IgD-negative memory B cell (primary cell): ENCODE data around the gene LRRC32. TPM values are rescaled to one million over a fixed set of nuclear protein-coding genes. Genes with fewer than 3 reads are reported as not detected.

Experiments
- H3K27ac Mint-ChIP-seq, 3 donors: one replicate each; pipeline ENCODE4 v1.8.0; 2020 to 2022; ENCODE audit warnings: mild to moderate bottlenecking in 3 of 3, mixed read lengths in 3 of 3, moderate library complexity in 1 of 3
- H3K27me3 Mint-ChIP-seq: one replicate; pipeline ENCODE4 v1.8.0; 2021; ENCODE audit warnings: mixed read lengths
- H3K36me3 Mint-ChIP-seq: one replicate; pipeline ENCODE4 v1.8.0; 2020; ENCODE audit warnings: mild to moderate bottlenecking, mixed read lengths
- H3K4me1 Mint-ChIP-seq, 3 donors: one replicate each; pipeline ENCODE4 v1.8.0; 2020 to 2022; ENCODE audit warnings: mixed read lengths in 3 of 3, mild to moderate bottlenecking in 1 of 3
- H3K4me3 Mint-ChIP-seq, 4 donors: one replicate each; pipeline ENCODE4 v1.8.0; 2020 to 2022; ENCODE audit warnings: mild to moderate bottlenecking in 4 of 4, mixed read lengths in 4 of 4, moderate library complexity in 3 of 4
- H3K9me3 Mint-ChIP-seq, 3 donors: one replicate each; pipeline ENCODE4 v1.8.0; 2020 to 2021; ENCODE audit warnings: mixed read lengths in 3 of 3, mild to moderate bottlenecking in 1 of 3
- polyA plus RNA-seq: library from polyadenylated mRNA; unstranded; fragments of 300-500 nt; fragmentation: Illumina TruSeq; gene quantifications from one replicate; pipeline ENCODE4 v1.2.3, GENCODE V29; 2021

Gene LRRC32
- polyA plus RNA-seq, 1 donor from 2014 or later = not detected

- Mint-ChIP-seq H3K36me3 (no peaks in the 10 kb centered on the region), H3K9me3 (no peaks in the 10 kb centered on the region), H3K27ac (no peak overlapping the region), H3K4me3 (no peak overlapping the region), H3K4me1 (peaks cover 29 to 46% (median 43%) of the 10 kb centered on the region in 3 donors), H3K27me3 (peaks cover 63% of the 10 kb centered on the region)
These were observed 4.1 kb downstream of the LRRC32 start for GRCh38 chr11:76666408-76666807.

GRCh38 chr11:76665921-76666351, 4.6 kb downstream of the LRRC32 start:
- peak overlapping the region in 2 of 4 donors; percentile 53 to 66 for H3K4me3 Mint-ChIP-seq
- no peak overlapping the region for H3K27ac Mint-ChIP-seq
- H3K27me3 Mint-ChIP-seq = peaks cover 59% of the 10 kb centered on the region
- H3K9me3 Mint-ChIP-seq = no peaks in the 10 kb centered on the region
- H3K4me1 Mint-ChIP-seq = peaks cover 26 to 43% (median 40%) of the 10 kb centered on the region in 3 donors
- H3K36me3 Mint-ChIP-seq = no peaks in the 10 kb centered on the region

GRCh38 chr11:76665172-76665571, 5.4 kb downstream of the LRRC32 start:
- Mint-ChIP-seq H3K9me3 (no peaks in the 10 kb centered on the region), H3K27ac (peak overlapping the region in 2 of 3 donors; percentile 31 to 78), H3K36me3 (no peaks in the 10 kb centered on the region), H3K4me1 (peaks cover 26 to 43% (median 40%) of the 10 kb centered on the region in 3 donors), H3K27me3 (peaks cover 58% of the 10 kb centered on the region), H3K4me3 (peak overlapping the region in 1 of 4 donors; percentile 80)

GRCh38 chr11:76664578-76665061, 5.9 kb downstream of the LRRC32 start:
- H3K27me3 Mint-ChIP-seq = peaks cover 53% of the 10 kb centered on the region
- peak overlapping the region in 2 of 3 donors; percentile 31 to 78 for H3K27ac Mint-ChIP-seq
- no peaks in the 10 kb centered on the region for H3K9me3 Mint-ChIP-seq
- peaks cover 23 to 37% (median 36%) of the 10 kb centered on the region in 3 donors for H3K4me1 Mint-ChIP-seq
- H3K36me3 Mint-ChIP-seq = no peaks in the 10 kb centered on the region
- H3K4me3 Mint-ChIP-seq = peak overlapping the region in 2 of 4 donors; percentile 20 to 65

GRCh38 chr11:76663912-76664440, 6.6 kb downstream of the LRRC32 start:
- H3K27ac Mint-ChIP-seq = no peak overlapping the region
- H3K27me3 Mint-ChIP-seq = peaks cover 52% of the 10 kb centered on the region
- peaks cover 21 to 35% (median 34%) of the 10 kb centered on the region in 3 donors for H3K4me1 Mint-ChIP-seq
- H3K36me3 Mint-ChIP-seq = no peaks in the 10 kb centered on the region
- peak overlapping the region in 1 of 4 donors; percentile 37 for H3K4me3 Mint-ChIP-seq
- no peaks in the 10 kb centered on the region for H3K9me3 Mint-ChIP-seq

- H3K4me1 Mint-ChIP-seq = peaks cover 20 to 35% (median 34%) of the 10 kb centered on the region in 3 donors
- H3K36me3 Mint-ChIP-seq = no peaks in the 10 kb centered on the region
- no peaks in the 10 kb centered on the region for H3K9me3 Mint-ChIP-seq
- peaks cover 47% of the 10 kb centered on the region for H3K27me3 Mint-ChIP-seq
- no peak overlapping the region for H3K4me3 Mint-ChIP-seq
- no peak overlapping the region for H3K27ac Mint-ChIP-seq
These were observed 7.1 kb downstream of the LRRC32 start for GRCh38 chr11:76663486-76663810.

- no peaks in the 10 kb centered on the region for H3K36me3 Mint-ChIP-seq
- no peaks in the 10 kb centered on the region for H3K9me3 Mint-ChIP-seq
- H3K27ac Mint-ChIP-seq = no peak overlapping the region
- peaks cover 17 to 30% (median 28%) of the 10 kb centered on the region in 3 donors for H3K4me1 Mint-ChIP-seq
- no peak overlapping the region for H3K4me3 Mint-ChIP-seq
- H3K27me3 Mint-ChIP-seq = peaks cover 41% of the 10 kb centered on the region
These were observed 7.7 kb downstream of the LRRC32 start for GRCh38 chr11:76662656-76663485.

GRCh38 chr11:76661834-76662434, 8.6 kb downstream of the LRRC32 start:
- Mint-ChIP-seq H3K4me1 (peaks cover 12 to 24% (median 21%) of the 10 kb centered on the region in 3 donors), H3K4me3 (no peak overlapping the region), H3K27ac (no peak overlapping the region), H3K36me3 (no peaks in the 10 kb centered on the region), H3K27me3 (peaks cover 32% of the 10 kb centered on the region), H3K9me3 (no peaks in the 10 kb centered on the region)

GRCh38 chr11:76661306-76661751, 9.2 kb downstream of the LRRC32 start:
- Mint-ChIP-seq H3K36me3 (no peaks in the 10 kb centered on the region), H3K9me3 (no peaks in the 10 kb centered on the region), H3K4me1 (peaks cover 8 to 18% (median 17%) of the 10 kb centered on the region in 3 donors), H3K4me3 (peak overlapping the region in 1 of 4 donors; percentile 37), H3K27ac (no peak overlapping the region), H3K27me3 (peaks cover 26% of the 10 kb centered on the region)

GRCh38 chr11:76660533-76661305, 9.8 kb downstream of the LRRC32 start:
- Mint-ChIP-seq H3K4me1 (peaks cover 7 to 17% (median 12%) of the 10 kb centered on the region in 3 donors), H3K27me3 (peaks cover 20% of the 10 kb centered on the region), H3K4me3 (no peak overlapping the region), H3K9me3 (no peaks in the 10 kb centered on the region), H3K36me3 (no peaks in the 10 kb centered on the region), H3K27ac (no peak overlapping the region)

- H3K4me3 Mint-ChIP-seq = no peak overlapping the region
- H3K27ac Mint-ChIP-seq = peak overlapping the region in 1 of 3 donors; percentile 67
- peaks cover 22% of the 10 kb centered on the region for H3K27me3 Mint-ChIP-seq
- peaks cover 5 to 11% (median 6%) of the 10 kb centered on the region in 3 donors for H3K4me1 Mint-ChIP-seq
- H3K9me3 Mint-ChIP-seq = no peaks in the 10 kb centered on the region
- no peaks in the 10 kb centered on the region for H3K36me3 Mint-ChIP-seq
These were observed 10.6 kb downstream of the LRRC32 start for GRCh38 chr11:76659672-76660532.

- no peaks in the 10 kb centered on the region for H3K9me3 Mint-ChIP-seq
- H3K27me3 Mint-ChIP-seq = peaks cover 13% of the 10 kb centered on the region
- no peaks in the 10 kb centered on the region for H3K36me3 Mint-ChIP-seq
- H3K27ac Mint-ChIP-seq = peak overlapping the region in 1 of 3 donors; percentile 76
- H3K4me3 Mint-ChIP-seq = no peak overlapping the region
- peaks cover 0 to 6% (median 2%) of the 10 kb centered on the region in 3 donors for H3K4me1 Mint-ChIP-seq
These were observed 11.6 kb downstream of the LRRC32 start for GRCh38 chr11:76658651-76659650.

- peaks cover 2% of the 10 kb centered on the region for H3K36me3 Mint-ChIP-seq
- H3K27me3 Mint-ChIP-seq = peaks cover 13% of the 10 kb centered on the region
- no peak overlapping the region for H3K4me3 Mint-ChIP-seq
- H3K4me1 Mint-ChIP-seq = peaks cover 0 to 6% (median 0%) of the 10 kb centered on the region in 3 donors
- H3K9me3 Mint-ChIP-seq = no peaks in the 10 kb centered on the region
- no peak overlapping the region for H3K27ac Mint-ChIP-seq
These were observed 12.3 kb downstream of the LRRC32 start for GRCh38 chr11:76658231-76658630.
